Activated CD8-positive, alpha-beta memory T cell treated with anti-CD3 and anti-CD28 coated beads for 1 hour (primary cell): ENCODE results near the gene ASXL2.
"Not testable (repeated sequence)": the region's sequence is repeated elsewhere in the genome, so short reads cannot be mapped to it uniquely, and the experiment has no call there.

ENCODE experiments used
- DNase-seq, 2 donors: peaks; one replicate each; pipeline ENCODE4 v3.0.0-alpha.2; 2020; ENCODE audit warnings: low read depth in 1 of 2; ENCODE audit errors: extremely low read depth in 1 of 2

Gene ASXL2

DNA sequence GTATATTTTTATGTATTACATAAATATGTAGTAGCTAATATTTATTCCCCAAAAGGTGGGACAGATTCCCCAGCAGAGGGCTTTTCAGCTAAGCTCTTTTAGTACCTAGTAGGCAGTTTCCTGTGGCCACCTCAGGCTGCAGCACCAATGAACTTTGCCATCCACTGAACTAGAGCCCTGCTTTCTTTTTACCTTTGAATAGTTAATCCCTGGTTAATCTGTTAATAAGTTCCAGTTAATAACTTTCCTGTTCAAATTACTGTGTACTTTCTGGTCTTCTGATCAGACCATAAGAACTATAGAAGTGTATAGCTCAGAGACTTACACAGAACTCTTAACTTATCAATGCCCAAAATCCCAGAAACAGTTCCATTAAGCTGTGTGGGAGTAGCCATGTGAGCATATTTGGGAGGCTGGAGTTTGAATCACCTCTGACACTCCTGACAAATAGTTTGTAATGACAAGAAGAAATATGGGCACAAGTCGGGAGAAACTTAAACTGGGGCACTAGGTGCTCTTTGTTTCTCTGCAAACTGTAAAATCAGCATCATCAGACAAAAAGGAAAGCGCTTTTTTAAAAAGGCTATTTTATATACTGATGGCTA, 40.0 kb downstream of the ASXL2 start:
- no peak for DNase-seq

GRCh38 chr2:25835906-25836305, 42.4 kb downstream of the ASXL2 start:
- no peak for DNase-seq

- DNase-seq, result no peak
Measured at GRCh38 chr2:25833566-25833965, 44.7 kb downstream of the ASXL2 start.

DNA sequence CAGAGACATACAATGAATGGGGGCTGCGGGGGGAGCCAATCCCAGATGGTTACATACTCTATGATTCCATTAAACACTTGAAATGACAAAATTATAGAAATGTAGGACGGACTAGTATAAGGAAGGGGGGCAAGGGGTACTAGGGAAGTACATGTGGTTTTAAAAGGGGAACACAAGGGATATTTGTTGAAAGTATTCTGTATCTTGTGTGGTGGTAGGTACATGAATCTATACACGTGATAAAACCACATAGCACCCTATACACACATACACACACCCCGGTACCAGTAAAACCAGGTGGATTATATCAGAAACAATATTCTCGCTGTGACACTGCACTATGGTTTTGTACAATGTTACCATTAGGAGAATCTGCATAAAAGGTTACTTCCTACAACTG, 45.4 kb downstream of the ASXL2 start:
- DNase-seq, result no peak

GRCh38 chr2:25831746-25832449, 46.4 kb downstream of the ASXL2 start:
- DNase-seq, result no peak

GRCh38 chr2:25829828-25830227, 48.5 kb downstream of the ASXL2 start:
- no peak for DNase-seq

DNA sequence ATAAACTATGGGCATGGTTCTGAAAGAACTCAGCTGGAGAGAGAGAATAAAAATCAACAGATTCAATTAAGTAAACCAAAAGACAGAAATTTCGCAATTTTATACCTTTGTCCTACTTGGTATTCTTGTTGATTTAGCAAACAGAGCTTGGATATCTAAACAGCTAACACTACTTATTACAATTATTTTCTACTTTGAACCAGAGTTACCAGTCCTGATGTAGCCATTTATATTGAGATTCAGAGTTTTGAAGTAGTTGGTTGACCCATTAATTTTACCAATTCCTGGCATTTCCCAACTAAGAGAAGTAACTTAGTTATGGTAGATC, 48.9 kb downstream of the ASXL2 start:
- DNase-seq, result no peak

GRCh38 chr2:25828532-25829376, 49.5 kb downstream of the ASXL2 start:
- not testable (repeated sequence) for DNase-seq

GRCh38 chr2:25825238-25825637, 53.0 kb downstream of the ASXL2 start:
- DNase-seq, result peak in 1 of 2 donors; percentile 7

GRCh38 chr2:25824718-25825117, 53.6 kb downstream of the ASXL2 start:
- DNase-seq, result no peak

DNA sequence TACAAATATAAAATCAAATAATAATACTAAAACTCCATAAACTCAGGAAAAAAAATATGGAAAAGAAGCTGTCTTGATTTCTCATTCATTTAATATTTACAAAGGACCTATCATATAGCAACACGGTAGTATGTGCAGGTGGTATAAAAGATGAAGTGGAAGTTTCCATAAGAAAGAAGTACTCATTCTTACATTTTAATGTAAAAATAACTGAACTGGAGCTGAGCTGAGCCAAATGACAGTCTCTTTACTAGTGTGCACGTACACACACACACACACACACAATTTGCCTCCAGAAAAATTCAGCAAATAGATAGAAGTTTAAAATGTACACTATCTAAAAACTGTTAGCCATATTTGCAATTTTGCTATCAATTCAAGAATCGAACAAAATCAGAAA, 54.1 kb downstream of the ASXL2 start:
- no peak for DNase-seq

- peak; percentile 35 to 36 for DNase-seq
Measured at GRCh38 chr2:25822190-25823117, 55.8 kb downstream of the ASXL2 start.

DNA sequence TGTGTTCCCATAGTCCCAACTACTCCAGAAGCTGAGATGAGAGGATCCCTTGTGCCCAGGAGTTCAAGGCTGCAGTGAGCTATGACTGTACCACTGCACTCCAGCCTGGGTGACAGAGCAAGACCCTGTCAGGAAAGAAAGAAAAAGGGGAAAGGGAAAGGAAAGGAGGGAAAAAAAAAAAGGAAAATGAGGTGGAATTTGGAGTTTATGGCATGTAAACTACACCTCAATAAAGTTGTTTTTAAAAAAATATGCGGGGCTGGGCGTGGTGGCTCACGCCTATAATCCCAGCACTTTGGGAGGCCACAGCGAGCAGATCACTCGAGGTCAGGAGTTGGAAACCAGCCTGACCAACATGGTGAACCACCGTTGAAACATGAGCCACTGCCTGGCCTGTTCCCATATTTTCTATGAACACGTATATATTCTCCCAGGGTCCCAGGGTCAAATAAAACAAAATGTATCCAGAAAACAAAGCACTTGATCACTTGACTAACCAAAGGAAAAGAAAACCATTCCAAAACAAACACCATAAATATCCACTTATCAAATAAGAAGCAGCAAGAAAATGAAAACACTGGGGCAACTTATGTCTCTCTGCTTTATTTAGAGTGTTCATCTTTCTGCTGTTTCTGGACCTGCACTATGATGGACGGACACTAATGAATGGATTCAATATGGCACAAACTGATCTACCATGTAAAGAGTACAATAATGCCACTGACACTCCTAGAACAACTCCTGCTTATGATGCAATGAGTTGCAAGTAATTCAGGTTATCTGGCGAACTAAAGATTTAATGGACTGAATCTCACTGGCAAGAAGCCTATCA, 56.8 kb downstream of the ASXL2 start:
- no peak for DNase-seq

DNA sequence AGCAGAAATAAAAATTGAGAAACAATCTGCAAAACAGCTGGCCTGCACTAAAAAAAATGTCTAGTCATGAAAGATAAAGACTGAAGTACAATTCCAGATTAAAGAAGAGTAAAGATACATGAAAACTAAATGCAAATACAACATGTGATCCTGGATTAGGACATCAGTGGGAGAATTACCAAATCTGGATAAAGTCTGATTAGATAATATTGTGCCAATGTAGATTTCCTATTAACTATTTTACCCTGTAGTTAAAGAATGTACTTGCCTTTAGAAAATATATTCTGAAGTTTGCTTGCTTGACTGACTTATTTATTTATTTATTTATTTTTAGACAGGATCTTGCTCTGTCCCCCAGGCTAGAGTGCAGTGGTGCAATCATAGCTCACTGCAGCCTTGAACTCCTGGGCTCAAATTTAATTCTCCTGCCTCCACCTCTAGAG, 58.7 kb downstream of the ASXL2 start:
- no peak for DNase-seq

DNA sequence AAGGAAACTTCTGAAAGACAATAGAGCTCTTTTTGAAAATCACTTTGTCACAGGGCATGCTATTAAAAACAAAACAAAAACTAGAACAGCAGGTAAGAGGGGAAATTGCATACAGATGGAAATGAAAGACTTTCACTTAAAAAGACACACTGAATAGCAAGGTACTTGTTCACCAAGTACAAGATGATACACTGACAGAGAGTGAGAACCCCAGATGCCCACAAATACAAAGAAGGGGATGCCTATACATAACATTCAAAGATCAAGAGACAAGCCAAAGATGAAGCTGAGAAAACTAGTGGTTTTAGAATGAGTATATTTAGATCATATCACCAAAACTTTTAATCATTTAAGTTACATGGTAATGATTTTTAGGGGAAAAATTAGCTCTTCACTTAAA, 60.7 kb downstream of the ASXL2 start:
- DNase-seq, result no peak

DNA sequence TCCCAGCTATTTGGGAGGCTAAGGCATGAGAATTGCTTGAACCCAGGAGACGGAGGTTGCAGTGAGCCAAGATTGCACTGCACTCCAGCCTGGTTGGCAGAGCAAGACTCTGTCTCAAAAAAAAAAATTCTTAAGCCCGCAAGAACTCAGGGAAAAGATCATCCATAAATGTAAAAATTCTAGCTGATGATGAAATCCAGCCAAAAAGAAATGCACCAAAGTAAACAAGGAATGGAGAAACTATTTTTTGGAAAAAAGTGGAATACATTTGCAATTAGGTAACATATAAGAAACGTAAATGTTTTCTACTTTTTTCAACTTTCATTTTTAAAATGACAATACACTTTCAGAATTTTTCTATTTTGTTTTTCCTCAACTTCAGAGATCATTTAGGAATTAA, 61.3 kb downstream of the ASXL2 start:
- DNase-seq, result no peak

GRCh38 chr2:25816249-25816648, 62.0 kb downstream of the ASXL2 start:
- no peak for DNase-seq

GRCh38 chr2:25814681-25815080, 63.6 kb downstream of the ASXL2 start:
- DNase-seq, result no peak

- DNase-seq, result no peak
Measured at GRCh38 chr2:25810428-25810827, 67.9 kb downstream of the ASXL2 start.

DNA sequence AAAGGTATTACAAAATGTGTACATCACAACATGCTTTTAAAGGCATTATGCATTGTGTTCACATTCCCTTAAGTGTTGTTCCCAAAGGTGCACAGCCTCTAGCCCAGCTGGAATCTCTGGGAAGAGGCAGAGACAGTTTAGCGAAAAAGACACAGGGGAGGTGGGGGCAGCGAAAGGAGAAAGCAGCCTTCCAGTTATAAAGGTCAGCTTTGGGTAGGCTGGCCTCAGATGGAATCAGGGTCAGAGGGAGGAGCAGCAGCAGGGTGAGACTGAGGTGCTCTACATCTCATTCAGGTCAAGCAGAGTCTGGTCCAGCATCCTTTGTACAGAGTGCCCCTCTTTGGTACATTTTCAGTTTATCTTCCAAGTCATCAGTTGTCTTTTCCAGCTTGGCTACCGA, 68.6 kb downstream of the ASXL2 start:
- DNase-seq, result no peak
